SJCRH30 (cell line): ENCODE data around the gene PRDX1. TPM values are rescaled to one million over a fixed set of nuclear protein-coding genes. Genes with fewer than 3 reads are reported as not detected.
"Not testable (repeated sequence)": the region's sequence is repeated elsewhere in the genome, so short reads cannot be mapped to it uniquely, and the experiment has no call there.

Source experiments
- DNase-seq, 2 experiments: peaks; one replicate each; pipeline ENCODE4 v3.0.0-alpha.2; 2015 to 2020
- H3K27ac ChIP-seq: fragments of 250-450 bp; sonication (Bioruptor Pico); 2 replicates; pipeline ENCODE4 v1.5.1; 2020; ENCODE audit warnings: mild to moderate bottlenecking, moderate library complexity
- H3K27me3 ChIP-seq: fragments of 250-450 bp; sonication (Bioruptor Pico); 2 replicates; pipeline ENCODE4 v1.5.1; 2020; ENCODE audit warnings: mild to moderate bottlenecking, moderate library complexity
- H3K36me3 ChIP-seq: fragments of 250-450 bp; sonication (Bioruptor Pico); 2 replicates; pipeline ENCODE4 v1.5.1; 2020; ENCODE audit warnings: mild to moderate bottlenecking, moderate library complexity
- H3K4me1 ChIP-seq: fragments of 250-450 bp; sonication (Bioruptor Pico); 2 replicates; pipeline ENCODE4 v1.5.1; 2020; ENCODE audit warnings: mild to moderate bottlenecking, moderate library complexity
- H3K4me3 ChIP-seq: fragments of 250-450 bp; sonication (Bioruptor Pico); 2 replicates; pipeline ENCODE4 v1.5.1; 2020; ENCODE audit warnings: mild to moderate bottlenecking, moderate library complexity
- H3K9me3 ChIP-seq: fragments of 250-450 bp; sonication (Bioruptor Pico); replicated peaks from 2 replicates; pipeline ENCODE4 v1.5.1; 2020; ENCODE audit warnings: mild to moderate bottlenecking, moderate library complexity
- total RNA-seq: library from RNA; depleted of rRNA; stranded (reverse); fragments of >200 nt; shearing (Covaris generic); gene quantifications from 2 replicates; pipeline ENCODE4 v1.2.3, GENCODE V29; 2014

Gene PRDX1
- total RNA-seq, 1 experiment from 2014 or later: 821 TPM

DNA sequence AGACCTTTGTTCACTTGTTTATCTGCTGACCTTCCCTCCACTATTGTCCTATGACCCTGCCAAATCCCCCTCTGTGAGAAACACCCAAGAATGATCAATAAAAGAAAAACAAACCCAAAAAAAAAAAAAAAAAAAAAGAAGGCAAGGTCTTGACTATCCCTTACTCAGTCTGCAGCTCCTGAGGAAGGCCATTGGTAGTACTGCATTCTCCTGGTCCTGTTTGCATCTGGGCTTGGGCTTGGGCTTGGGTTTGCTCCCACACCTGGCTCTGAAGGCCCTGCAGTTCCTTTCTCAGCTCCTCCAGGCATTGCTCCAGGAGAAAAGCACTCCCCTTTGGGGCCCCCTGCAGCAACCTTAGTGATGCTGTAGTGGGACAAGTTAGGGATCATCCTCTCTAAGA, 23.4 kb downstream of the PRDX1 start:
- Histone ChIP-seq H3K9me3 (no peaks in the 10 kb centered on the region), H3K27ac (no peak overlapping the region), H3K4me1 (no peaks in the 10 kb centered on the region), H3K27me3 (no peaks in the 10 kb centered on the region), H3K4me3 (no peak overlapping the region), H3K36me3 (no peaks in the 10 kb centered on the region)
- DNase-seq: no peak

GRCh38 chr1:45493116-45493697, 28.5 kb downstream of the PRDX1 start:
- H3K27me3 ChIP-seq: no peaks in the 10 kb centered on the region
- H3K9me3 ChIP-seq: no peaks in the 10 kb centered on the region
- DNase-seq: peak; percentile 56 to 77
- no peaks in the 10 kb centered on the region for H3K36me3 ChIP-seq
- no peak overlapping the region for H3K27ac ChIP-seq
- no peaks in the 10 kb centered on the region for H3K4me1 ChIP-seq
- H3K4me3 ChIP-seq: no peak overlapping the region

DNA sequence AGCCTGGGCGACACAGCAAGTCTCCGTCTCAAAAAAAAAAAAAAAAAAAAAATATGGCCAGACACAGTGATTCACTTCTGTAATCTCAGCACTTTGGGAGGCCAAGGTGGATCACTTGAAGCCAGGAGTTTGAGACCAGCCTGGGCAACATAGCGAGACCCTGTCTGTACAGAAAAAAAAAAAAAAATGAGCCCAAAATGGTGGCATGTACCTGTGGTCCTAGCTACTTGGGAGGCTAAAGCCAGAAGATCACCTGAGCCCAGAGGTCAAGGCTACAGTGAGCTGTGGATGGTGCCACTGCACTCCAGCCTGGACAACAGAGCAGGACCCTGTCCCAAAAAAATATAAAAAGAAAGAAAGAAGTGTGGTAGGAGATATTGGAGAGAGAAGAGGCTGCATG, 29.0 kb downstream of the PRDX1 start:
- no peak overlapping the region for H3K27ac ChIP-seq
- no peak overlapping the region for H3K4me3 ChIP-seq
- H3K9me3 ChIP-seq: no peaks in the 10 kb centered on the region
- H3K4me1 ChIP-seq: no peaks in the 10 kb centered on the region
- DNase-seq: no peak
- no peaks in the 10 kb centered on the region for H3K27me3 ChIP-seq
- H3K36me3 ChIP-seq: no peaks in the 10 kb centered on the region

DNA sequence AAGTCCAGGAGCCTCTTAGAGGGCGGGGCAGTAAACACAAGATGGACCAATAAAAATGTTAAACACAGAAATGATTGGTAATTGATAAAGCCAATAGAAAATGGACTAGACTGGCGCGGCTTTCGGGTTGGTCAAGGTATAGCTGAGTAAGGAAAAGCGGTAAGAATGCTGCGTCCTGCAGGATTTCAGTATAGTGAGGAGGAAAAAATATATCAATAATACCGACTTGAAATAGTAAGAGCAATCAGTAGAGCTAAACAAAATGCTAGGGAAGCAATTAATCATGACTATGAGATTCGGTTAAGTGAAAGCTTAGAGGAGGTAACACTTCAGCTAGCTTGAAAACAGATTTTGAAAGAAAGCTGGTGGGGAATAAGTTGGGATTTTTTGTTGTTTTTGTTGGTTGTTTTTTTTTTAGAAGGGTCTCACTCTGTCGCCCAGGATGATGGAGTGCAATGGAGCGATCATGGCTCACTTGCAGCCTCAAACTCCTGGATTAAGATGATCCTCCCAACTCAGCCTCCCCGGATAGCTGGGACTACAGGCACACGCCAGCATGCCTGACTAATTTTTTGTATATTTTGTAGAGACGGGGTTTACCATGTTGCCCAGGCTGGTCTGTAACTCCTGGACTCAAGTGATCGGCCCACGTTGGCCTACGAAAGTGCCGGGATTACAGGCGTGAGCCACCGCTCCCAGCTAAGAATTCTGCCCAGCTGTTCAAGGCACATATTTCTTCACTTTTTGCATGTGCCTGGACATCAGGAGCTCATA, 30.0 kb downstream of the PRDX1 start:
- H3K36me3 ChIP-seq: no peaks in the 10 kb centered on the region
- H3K27me3 ChIP-seq: no peaks in the 10 kb centered on the region
- no peaks in the 10 kb centered on the region for H3K4me1 ChIP-seq
- no peak for DNase-seq
- H3K27ac ChIP-seq: no peak overlapping the region
- H3K4me3 ChIP-seq: peak overlapping the region; percentile 64
- H3K9me3 ChIP-seq: no peaks in the 10 kb centered on the region

- DNase-seq: peak; percentile 97 to 99
Observed at GRCh38 chr1:45490626-45491486, 30.8 kb downstream of the PRDX1 start, which contains the start of gene TESK2. Gene TESK2 (minus strand): TSS chr1:45491163. CDS start chr1:45457785, 33,378 bp downstream.

DNA sequence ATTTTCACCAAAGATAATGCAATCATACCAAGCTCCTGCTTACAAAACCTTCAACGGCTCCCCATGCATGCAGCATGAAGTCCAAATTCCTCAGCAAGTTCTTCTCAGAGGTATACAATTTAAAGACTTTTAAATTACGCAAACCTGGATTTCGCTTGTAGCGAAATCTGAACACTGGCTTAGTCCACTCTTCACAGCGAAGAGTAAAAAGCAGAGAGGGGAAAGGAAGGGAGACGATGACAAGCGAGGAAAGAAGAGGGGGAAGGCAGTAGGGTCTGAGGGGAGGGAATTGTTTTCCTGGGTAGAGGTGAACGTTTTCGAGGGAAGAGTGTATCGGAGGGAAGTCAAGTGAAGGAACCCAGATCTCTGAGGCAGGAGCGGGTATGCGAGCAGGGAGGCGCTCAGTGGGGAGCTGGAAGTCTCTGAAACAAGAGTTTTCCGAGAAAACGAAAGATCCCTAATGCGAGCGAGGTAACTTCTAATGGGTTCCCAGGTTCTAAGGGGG, 31.5 kb downstream of the PRDX1 start:
- DNase-seq: peak in 1 of 2 experiments; percentile 43
- Histone ChIP-seq H3K9me3 (no peaks in the 10 kb centered on the region), H3K27ac (no peak overlapping the region), H3K27me3 (no peaks in the 10 kb centered on the region), H3K36me3 (no peaks in the 10 kb centered on the region), H3K4me3 (peak overlapping the region; percentile 64), H3K4me1 (no peaks in the 10 kb centered on the region)

More at GRCh38 chr1:45490626-45491486, 30.8 kb downstream of the PRDX1 start, which contains the start of gene TESK2:
- H3K4me1 ChIP-seq: no peaks in the 10 kb centered on the region
- no peaks in the 10 kb centered on the region for H3K27me3 ChIP-seq
- peak within 1 kb of the TSS; percentile 64 for H3K4me3 ChIP-seq
- no peaks in the 10 kb centered on the region for H3K9me3 ChIP-seq
- no peaks in the 10 kb centered on the region for H3K36me3 ChIP-seq
- H3K27ac ChIP-seq: no peak within 1 kb of the TSS

GRCh38 chr1:45489379-45489778, 32.3 kb downstream of the PRDX1 start:
- not testable (repeated sequence) for DNase-seq, H3K27me3 ChIP-seq, H3K27ac ChIP-seq, H3K9me3 ChIP-seq, H3K36me3 ChIP-seq, H3K4me1 ChIP-seq, H3K4me3 ChIP-seq

GRCh38 chr1:45488666-45489377, 32.9 kb downstream of the PRDX1 start:
- Histone ChIP-seq H3K9me3 (no peaks in the 10 kb centered on the region), H3K4me3 (no peak overlapping the region), H3K4me1 (no peaks in the 10 kb centered on the region), H3K27ac (no peak overlapping the region), H3K27me3 (no peaks in the 10 kb centered on the region), H3K36me3 (no peaks in the 10 kb centered on the region)
- DNase-seq: no peak

DNA sequence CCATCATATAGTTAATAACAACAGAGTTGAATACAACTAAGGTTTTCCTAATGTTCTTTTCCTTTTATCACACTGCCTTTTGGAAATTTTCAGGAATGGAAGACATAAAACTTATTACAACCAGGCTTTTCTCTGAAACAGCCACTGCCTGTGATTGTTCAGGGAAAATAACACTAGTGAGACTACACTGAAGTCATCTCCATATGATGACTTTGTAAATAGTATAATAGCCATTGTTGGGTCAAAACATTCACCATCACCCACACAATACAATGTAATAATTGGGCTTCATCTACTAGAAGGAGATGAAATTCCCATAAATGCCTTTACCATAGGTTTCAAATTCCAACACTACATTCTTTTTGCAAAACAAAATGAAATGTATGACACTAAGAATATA, 35.7 kb downstream of the PRDX1 start:
- no peaks in the 10 kb centered on the region for H3K36me3 ChIP-seq
- no peaks in the 10 kb centered on the region for H3K4me1 ChIP-seq
- H3K27ac ChIP-seq: no peak overlapping the region
- H3K27me3 ChIP-seq: no peaks in the 10 kb centered on the region
- H3K4me3 ChIP-seq: no peak overlapping the region
- no peaks in the 10 kb centered on the region for H3K9me3 ChIP-seq
- no peak for DNase-seq

DNA sequence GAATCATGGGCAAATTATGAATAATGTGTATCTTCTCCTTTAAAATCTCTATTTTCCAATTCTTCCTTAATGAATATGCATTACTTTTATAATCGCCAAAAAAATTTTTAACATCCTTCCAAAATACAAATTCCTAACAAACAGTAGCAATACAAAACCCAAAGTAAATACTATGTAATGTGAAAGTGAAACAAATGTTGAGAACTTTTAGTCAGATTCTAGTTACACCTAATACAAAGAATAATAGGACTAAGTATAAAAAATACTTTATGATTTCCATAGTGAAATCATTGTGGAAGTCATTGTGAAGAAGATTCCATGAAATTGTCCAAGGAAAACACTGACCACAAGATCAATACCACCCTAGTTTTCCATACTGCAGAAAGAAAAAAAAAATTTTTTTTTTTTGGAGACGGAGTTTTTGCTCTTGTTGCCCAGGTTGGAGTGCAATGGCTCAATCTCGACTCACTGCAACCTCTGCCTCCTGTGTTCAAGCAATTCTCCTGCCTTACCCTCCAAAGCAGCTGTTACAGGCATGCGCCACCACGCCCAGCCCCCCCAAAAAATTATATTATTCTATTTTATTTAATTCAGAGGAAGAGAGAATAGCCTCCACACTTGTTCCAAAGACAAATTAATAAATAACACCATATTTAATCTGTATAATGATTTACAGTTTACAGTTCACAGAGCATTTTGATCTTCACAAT, 42.5 kb downstream of the PRDX1 start:
- H3K9me3 ChIP-seq: no peaks in the 10 kb centered on the region
- H3K27ac ChIP-seq: no peak overlapping the region

DNA sequence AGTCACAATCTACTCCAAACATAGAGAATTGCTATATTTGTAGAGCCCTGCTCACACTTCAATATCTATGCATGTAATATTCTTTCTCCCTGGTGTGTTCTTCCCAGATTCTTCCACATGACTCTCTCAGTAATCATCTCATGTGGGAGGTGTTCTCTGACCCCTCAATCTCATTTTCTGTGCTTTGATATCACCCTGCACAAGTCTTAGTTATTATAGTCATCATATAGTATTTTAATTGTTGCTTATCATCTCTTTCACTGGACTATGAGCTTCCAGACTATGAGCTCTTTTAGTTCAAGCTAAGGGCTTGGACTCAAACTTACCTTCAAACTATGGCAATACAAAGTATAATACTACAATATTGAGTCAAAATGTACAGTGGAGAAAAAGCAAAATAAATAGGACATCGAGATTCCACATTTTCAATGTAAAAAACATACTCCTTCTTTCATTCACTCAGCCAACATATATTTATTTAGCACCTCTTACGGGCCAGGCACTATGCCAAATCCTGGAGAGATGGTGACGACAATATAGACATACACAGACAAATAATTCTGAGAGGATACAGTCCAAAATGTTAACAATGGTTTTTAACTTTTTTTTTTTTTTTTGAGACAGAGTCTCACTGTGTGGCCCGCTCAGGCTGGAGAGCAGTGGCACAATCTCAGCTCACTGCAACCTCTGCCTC, 43.4 kb downstream of the PRDX1 start:
- H3K27ac ChIP-seq: no peak overlapping the region
- H3K36me3 ChIP-seq: no peaks in the 10 kb centered on the region
- no peak overlapping the region for H3K4me3 ChIP-seq
- DNase-seq: no peak
- no peaks in the 10 kb centered on the region for H3K9me3 ChIP-seq
- no peaks in the 10 kb centered on the region for H3K27me3 ChIP-seq
- no peaks in the 10 kb centered on the region for H3K4me1 ChIP-seq

More for the DNA sequence above, 42.5 kb downstream of the PRDX1 start:
- Histone ChIP-seq H3K4me3 (no peak overlapping the region), H3K36me3 (no peaks in the 10 kb centered on the region), H3K27me3 (no peaks in the 10 kb centered on the region), H3K4me1 (no peaks in the 10 kb centered on the region)
- no peak for DNase-seq

GRCh38 chr1:45477646-45478045, 44.0 kb downstream of the PRDX1 start:
- Histone ChIP-seq H3K27ac (no peak overlapping the region), H3K27me3 (no peaks in the 10 kb centered on the region), H3K4me1 (no peaks in the 10 kb centered on the region), H3K9me3 (no peaks in the 10 kb centered on the region), H3K4me3 (no peak overlapping the region), H3K36me3 (no peaks in the 10 kb centered on the region)
- no peak for DNase-seq

DNA sequence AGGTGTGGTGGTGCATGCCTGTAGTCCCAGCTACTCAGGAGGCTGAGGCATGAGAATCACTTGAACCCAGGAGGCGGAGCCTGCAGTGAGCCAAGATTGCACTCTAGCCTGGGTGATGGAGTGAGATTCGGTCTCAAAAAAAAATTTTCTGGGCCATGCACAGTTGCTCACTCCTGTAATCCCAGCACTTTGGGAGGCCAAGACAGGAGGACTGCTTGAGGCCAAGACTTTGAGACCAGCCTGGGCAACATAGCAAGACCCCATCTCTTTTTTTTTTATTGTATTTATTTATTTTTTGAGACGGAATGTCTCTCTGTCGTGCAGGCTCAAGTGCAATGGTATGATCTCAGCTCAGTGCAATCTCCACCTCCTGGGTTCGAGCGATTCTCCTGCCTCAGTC, 47.5 kb downstream of the PRDX1 start:
- not testable (repeated sequence) for H3K9me3 ChIP-seq, H3K36me3 ChIP-seq, H3K4me3 ChIP-seq, H3K27me3 ChIP-seq, H3K27ac ChIP-seq, H3K4me1 ChIP-seq, DNase-seq
